NCI-H69 (cell line): ENCODE measurements around the gene C18orf54.

Experiments
- DNase-seq: peaks from one replicate; lab custom pipeline; 2025; lab: John Stamatoyannopoulos, UW

C18orf54 gene

DNA sequence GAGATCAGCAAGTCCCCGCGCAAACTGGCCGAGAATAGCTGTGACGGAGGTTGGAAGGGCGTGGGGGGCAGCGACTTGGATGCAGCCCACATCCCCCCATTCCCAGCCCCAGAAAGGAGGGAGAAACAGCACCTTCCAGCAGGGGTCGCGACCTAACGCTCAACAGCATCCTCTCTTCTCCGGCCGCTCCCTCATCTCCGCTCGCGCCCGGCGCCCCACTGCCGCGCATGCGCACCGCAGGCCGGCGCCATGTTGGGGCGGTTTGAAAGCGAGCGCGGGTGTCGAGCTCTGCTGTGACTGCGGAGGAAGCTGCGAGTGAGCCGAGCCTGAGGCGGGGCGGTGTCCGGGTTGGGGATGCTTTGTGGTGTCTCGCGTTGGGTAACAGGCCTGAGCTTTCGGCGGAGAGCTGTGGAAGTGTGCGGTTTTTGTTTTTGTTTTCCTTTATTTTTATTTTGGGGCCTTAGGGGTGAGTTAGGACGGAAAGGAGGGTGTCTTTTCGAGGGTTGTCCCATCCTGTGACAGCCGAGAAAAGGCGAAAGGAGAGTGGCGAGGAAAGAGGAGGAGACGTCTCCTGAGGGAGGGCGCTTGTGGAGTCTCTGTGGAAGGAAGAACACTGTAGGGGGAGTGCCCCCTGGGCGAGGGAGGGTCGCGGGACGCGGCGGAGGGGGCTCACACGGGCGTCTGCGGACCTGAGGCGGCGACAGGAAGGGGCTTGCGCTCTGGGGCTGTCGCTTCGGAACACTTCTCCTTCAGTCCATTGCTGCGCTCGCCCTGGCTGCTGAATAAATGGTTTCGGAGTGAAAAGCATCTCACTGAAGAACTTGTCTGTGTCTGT lies at the start of gene C18orf54, which contains the start of gene STARD6:
Gene C18orf54, plus strand, starts transcription at position 247 of the 835 bp plus-strand sequence. CDS start 2,667 bp downstream, outside the sequence.
Gene STARD6, minus strand, starts transcription at position 199 of the 835 bp plus-strand sequence. CDS start 3,285 bp downstream, outside the sequence.
- peak; percentile 98 for DNase-seq

- DNase-seq: peak; percentile 59
Observed at GRCh38 chr18:54309564-54309963, 48.1 kb upstream of the C18orf54 start.

DNA sequence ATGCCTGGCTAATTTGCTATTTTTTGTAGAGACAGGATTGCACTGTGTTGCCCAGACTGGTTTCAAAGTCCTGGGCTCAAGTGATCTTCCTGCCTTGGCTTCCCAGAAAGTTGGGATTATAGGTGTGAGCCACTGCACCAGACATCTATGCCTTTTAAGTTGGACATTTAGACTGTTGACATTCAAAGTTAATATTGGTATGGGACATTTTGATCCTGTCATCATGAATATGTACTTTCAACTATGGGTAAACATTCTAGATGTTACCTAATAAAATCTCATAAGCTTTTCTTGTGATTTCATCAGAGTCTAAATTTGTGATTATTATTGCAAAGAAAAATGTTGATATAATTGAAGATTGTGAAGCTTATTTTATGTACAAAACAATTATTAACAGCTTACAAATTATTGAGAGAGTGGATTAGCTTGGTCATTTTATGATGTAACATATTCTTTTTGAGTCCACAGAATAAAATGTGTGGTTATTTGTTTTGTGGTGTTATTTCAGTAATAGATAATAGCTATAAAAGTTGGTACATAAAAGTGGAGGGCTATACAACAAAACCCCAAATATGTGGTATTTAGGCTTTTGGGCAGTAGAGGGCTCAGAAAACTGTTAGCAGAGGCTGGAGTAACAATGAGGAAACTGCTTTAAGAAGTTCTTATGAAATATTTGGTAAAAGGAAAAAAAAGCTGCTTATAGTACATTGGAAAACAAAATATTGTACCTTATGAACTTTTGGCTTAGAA lies 41.5 kb upstream of the C18orf54 start:
- DNase-seq: no peak

- DNase-seq: no peak
Observed at GRCh38 chr18:54323561-54323960, 34.1 kb upstream of the C18orf54 start.

DNA sequence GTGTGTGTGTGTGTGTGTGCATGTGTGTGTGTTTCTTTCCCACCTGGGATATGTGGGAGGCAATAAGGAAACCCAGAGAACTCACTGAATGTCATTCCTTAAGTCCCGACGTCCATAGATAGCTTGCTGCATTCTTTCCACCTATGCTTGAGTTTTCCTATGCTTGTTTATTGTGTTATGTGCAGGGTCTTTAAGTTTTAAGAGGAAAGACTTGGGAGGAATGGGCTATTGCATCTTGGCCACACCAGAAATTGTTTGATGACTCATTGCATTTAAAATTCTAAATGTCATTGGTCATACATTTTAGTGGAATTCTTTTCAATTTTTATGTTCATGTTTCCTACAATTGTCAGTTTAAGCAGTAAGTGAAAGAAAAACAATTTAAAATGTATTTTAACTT lies 33.7 kb upstream of the C18orf54 start:
- DNase-seq: no peak

- no peak for DNase-seq
Observed at GRCh38 chr18:54327818-54328217, 29.9 kb upstream of the C18orf54 start.

- DNase-seq: no peak
Observed at GRCh38 chr18:54329787-54330186, 27.9 kb upstream of the C18orf54 start.

GRCh38 chr18:54330768-54331548 lies 26.7 kb upstream of the C18orf54 start:
- DNase-seq: peak; percentile 22

GRCh38 chr18:54335638-54336173 lies 22.0 kb upstream of the C18orf54 start:
- DNase-seq: peak; percentile 20

- DNase-seq: no peak
Observed at GRCh38 chr18:54338230-54338629, 19.5 kb upstream of the C18orf54 start.

DNA sequence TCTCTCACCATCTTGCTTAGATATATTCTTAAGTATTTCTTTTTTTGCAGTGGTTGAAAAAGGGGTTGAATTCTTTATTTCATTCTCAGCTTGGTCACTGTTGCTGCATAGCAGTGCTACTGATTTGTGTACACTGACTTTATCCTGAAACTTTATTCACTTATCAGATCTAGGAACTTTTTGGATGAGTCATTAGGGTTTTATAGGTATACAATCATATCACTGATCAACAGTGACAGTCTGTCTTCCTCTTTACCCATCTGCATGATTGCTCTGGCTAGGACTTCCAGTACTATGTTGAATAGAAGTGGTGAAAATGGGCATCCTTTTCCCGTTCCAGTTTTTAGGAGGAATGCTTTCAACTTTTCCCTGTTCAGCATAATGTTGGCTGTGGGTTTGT lies 6.5 kb upstream of the C18orf54 start:
- DNase-seq: no peak

GRCh38 chr18:54357082-54357659 lies 535 bp upstream of the C18orf54 start:
- DNase-seq: no peak

- peak; percentile 83 for DNase-seq
Observed at GRCh38 chr18:54358495-54359040, 862 bp downstream of the C18orf54 start.

DNA sequence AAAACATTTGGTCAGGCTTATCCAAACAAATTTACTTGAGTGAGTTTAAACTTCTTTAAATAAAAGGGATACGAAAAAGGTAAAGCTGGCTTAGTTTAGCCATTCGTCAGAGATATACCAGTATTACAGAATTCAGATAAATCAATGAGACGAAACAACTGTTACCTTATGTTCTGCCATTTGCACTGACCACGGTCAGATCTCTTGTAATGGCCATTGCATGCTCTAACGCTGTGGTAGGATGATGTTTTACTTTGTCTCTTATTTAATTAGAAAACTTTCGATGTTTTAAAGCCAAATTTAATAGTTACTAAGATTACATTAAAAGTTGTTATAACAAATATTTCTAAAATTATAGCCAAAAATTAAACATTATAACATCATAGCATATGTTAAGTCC lies 1.5 kb downstream of the C18orf54 start:
- DNase-seq: peak; percentile 41

GRCh38 chr18:54360406-54360805 lies 2.7 kb downstream of the C18orf54 start:
- no peak for DNase-seq

- no peak for DNase-seq
Observed at GRCh38 chr18:54378057-54378456, 20.4 kb downstream of the C18orf54 start.

GRCh38 chr18:54381640-54382039 lies 23.9 kb downstream of the C18orf54 start:
- no peak for DNase-seq

DNA sequence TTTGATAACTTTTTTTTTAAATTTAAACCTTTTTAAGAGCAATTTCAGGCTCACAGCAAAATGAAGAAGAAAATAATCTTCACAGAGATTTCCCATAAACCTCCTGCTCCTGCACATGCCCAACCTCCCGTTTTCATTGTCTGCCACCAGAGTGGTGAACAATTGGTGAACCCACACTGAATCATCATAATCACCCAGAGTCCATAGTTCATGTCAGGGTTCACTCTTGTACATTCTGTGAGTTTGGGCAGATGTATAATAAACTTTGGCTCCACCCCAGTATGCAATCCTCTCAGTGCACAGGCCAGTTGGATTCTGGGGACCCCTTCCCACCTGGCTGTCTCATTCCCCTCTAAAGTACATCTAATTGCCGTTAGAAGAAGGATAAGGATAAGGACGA lies 24.4 kb downstream of the C18orf54 start:
- DNase-seq: no peak

- no peak for DNase-seq
Observed at GRCh38 chr18:54382733-54383252, 25.1 kb downstream of the C18orf54 start.

- DNase-seq: peak; percentile 15
Observed at GRCh38 chr18:54386043-54386442, 28.3 kb downstream of the C18orf54 start.
